ENCODE data around the gene SMPD3. TPM values are rescaled to one million over a fixed set of nuclear protein-coding genes. Genes with fewer than 3 reads are reported as not detected.

Gene SMPD3
- total RNA-seq, 1 experiment from 2014 or later, result 0.70 TPM

DNA sequence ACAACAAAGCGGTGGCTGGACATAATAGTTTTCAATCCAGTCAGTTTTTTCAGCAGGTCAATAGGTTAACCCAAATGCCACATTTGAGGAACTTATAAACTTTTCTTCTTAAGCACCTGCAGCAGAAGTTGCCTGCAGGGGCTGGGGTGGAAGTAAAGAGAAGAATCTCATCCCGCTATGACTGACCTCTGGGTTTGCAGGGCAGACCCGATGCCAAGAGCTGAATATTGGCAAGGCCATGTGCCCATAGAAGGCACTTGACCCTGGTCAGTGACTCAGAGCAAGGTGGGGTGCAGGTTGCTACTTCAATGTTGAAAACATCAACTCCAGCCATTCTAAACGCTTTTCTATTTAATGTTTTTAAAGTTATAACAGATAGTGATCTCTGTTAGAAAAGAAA, 17.9 kb upstream of the SMPD3 start:
- no peak overlapping the region for H3K18ac ChIP-seq (ENCODE audit: insufficient read length, low read depth, low read length)
- H2BK120ac ChIP-seq (ENCODE audit: low read depth, low read length, poor library complexity, severe bottlenecking), result no peak overlapping the region
- H3K27me3 ChIP-seq (ENCODE audit: insufficient read depth, low read length), result no peaks in the 10 kb centered on the region
- no peaks in the 10 kb centered on the region for H3K9me3 ChIP-seq (ENCODE audit: control insufficient read depth, low read depth, low read length)
- H3K56ac ChIP-seq (ENCODE audit: insufficient read length, low read depth, low read length), result no peak overlapping the region
- no peak overlapping the region for H2BK20ac ChIP-seq (ENCODE audit: low read depth, low read length, poor library complexity, severe bottlenecking)
- no peaks in the 10 kb centered on the region for H4K20me1 ChIP-seq (ENCODE audit: control insufficient read depth, insufficient read depth, insufficient read length)
- no peaks in the 10 kb centered on the region for H3K4me1 ChIP-seq (ENCODE audit: insufficient read depth, low read length)
- no peaks in the 10 kb centered on the region for H3K79me2 ChIP-seq (ENCODE audit: insufficient read depth, low read length)
- H4K5ac ChIP-seq (ENCODE audit: insufficient read length, low read depth, low read length), result no peak overlapping the region
- H3K23ac ChIP-seq (ENCODE audit: insufficient read length, low read depth, low read length), result no peak overlapping the region
- no peak overlapping the region for H4K91ac ChIP-seq (ENCODE audit: insufficient read length, low read depth, low read length)
- H3K27ac Mint-ChIP-seq, result no peak overlapping the region
- TF ChIP-seq, protein P1, sequence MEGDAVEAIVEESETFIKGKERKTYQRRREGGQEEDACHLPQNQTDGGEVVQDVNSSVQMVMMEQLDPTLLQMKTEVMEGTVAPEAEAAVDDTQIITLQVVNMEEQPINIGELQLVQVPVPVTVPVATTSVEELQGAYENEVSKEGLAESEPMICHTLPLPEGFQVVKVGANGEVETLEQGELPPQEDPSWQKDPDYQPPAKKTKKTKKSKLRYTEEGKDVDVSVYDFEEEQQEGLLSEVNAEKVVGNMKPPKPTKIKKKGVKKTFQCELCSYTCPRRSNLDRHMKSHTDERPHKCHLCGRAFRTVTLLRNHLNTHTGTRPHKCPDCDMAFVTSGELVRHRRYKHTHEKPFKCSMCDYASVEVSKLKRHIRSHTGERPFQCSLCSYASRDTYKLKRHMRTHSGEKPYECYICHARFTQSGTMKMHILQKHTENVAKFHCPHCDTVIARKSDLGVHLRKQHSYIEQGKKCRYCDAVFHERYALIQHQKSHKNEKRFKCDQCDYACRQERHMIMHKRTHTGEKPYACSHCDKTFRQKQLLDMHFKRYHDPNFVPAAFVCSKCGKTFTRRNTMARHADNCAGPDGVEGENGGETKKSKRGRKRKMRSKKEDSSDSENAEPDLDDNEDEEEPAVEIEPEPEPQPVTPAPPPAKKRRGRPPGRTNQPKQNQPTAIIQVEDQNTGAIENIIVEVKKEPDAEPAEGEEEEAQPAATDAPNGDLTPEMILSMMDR (conservative IDR thresholded peaks at IDR 0.05), result no peak
- H2BK12ac ChIP-seq (ENCODE audit: insufficient read length, low read depth, low read length), result no peak overlapping the region
- no peak overlapping the region for H2AK5ac ChIP-seq (ENCODE audit: insufficient read length, low read length)
- no peak overlapping the region; the same call in 1 of the 2 replicates for H2BK15ac ChIP-seq (ENCODE audit: low read depth, low read length)
- H3K27me3 Mint-ChIP-seq (ENCODE audit: low read depth), result peaks cover 3% of the 10 kb centered on the region; the same call in 1 of the 2 replicates
- peaks cover 0 to 3% of the 10 kb centered on the region in 2 experiments; a peak in 2 of 5 replicates for H3K9me3 Mint-ChIP-seq
- H3K14ac ChIP-seq (ENCODE audit: insufficient read depth, low read length), result no peak overlapping the region
- no peak overlapping the region for H3K4ac ChIP-seq (ENCODE audit: low read depth, low read length)
- no peak overlapping the region for H4K8ac ChIP-seq (replicated peaks; ENCODE audit: insufficient read length, low read depth, low read length)
- no peaks in the 10 kb centered on the region for H3K23me2 ChIP-seq (ENCODE audit: insufficient read length, low read depth, low read length, poor library complexity, severe bottlenecking)
- no peak overlapping the region for H3K4me3 Mint-ChIP-seq
- WGBS (ENCODE audit: extremely low coverage, insufficient read length, low lambda C conversion rate), result no CpG with 5 or more reads among the region's 4 CpGs
- DNase-seq, result no peak
- H3K4me2 ChIP-seq (ENCODE audit: insufficient read depth, insufficient read length, low read length), result no peak overlapping the region
- no peaks in the 10 kb centered on the region for H3K79me1 ChIP-seq (ENCODE audit: insufficient read depth, low read depth, low read length, poor library complexity, severe bottlenecking)
- no peak overlapping the region for H3K9ac ChIP-seq (ENCODE audit: extremely low read depth, insufficient read length, low read length)
- H3K36me3 Mint-ChIP-seq (ENCODE audit: insufficient read depth in 1 of 3, low read depth in 3 of 3), result no peaks in the 10 kb centered on the region; a peak in 1 of 7 replicates
- no peak overlapping the region for H3K27ac ChIP-seq (ENCODE audit: insufficient read length, low read depth, low read length)
- peaks cover 5 to 7% of the 10 kb centered on the region in 2 experiments for H3K4me1 Mint-ChIP-seq
- H2BK5ac ChIP-seq (ENCODE audit: insufficient read length, low read length), result no peak overlapping the region
- no peak overlapping the region for H3T11ph ChIP-seq (ENCODE audit: low read length)
- H2AFZ ChIP-seq (ENCODE audit: low read length), result no peak overlapping the region
